IPS DF 6.9 (cell line): Measurements from ENCODE around the gene VAV2.

Experiments
- DNase-seq: peaks from one replicate; pipeline ENCODE4 v3.0.0-alpha.2; 2013; ENCODE audit warnings: low read depth, low spot score
- H3K27ac ChIP-seq: one replicate; pipeline ENCODE4 v1.5.1; 2013; ENCODE audit warnings: low read length, control low read depth
- H3K27me3 ChIP-seq: 2 replicates; pipeline ENCODE4 v1.6.1; 2013; ENCODE audit warnings: mild to moderate bottlenecking, low read length; ENCODE audit not compliant: control insufficient read depth, insufficient read depth
- H3K36me3 ChIP-seq: 2 replicates; pipeline ENCODE4 v1.6.1; 2013; ENCODE audit warnings: low read length; ENCODE audit not compliant: control insufficient read depth, insufficient read depth
- H3K4me1 ChIP-seq: 2 replicates; pipeline ENCODE4 v1.6.1; 2013; ENCODE audit warnings: low read length; ENCODE audit not compliant: control insufficient read depth, insufficient read depth
- H3K4me3 ChIP-seq: 2 replicates; pipeline ENCODE4 v1.5.1; 2013; ENCODE audit warnings: mild to moderate bottlenecking, low read length
- H3K9me3 ChIP-seq: 2 replicates; pipeline ENCODE4 v1.6.1; 2013; ENCODE audit warnings: low read length, inconsistent platforms; ENCODE audit not compliant: control insufficient read depth, insufficient read depth
- WGBS: extraction: QIAGEN DNeasy Blood & Tissue Kit; methylation state at CpG from one replicate; pipeline ENCODE4 v1.1.7; 2013; ENCODE audit warnings: mixed read lengths, missing lambda C conversion rate; ENCODE audit not compliant: insufficient read length, insufficient coverage; 5-methylcytosine and 5-hydroxymethylcytosine counted together

The VAV2 gene

DNA sequence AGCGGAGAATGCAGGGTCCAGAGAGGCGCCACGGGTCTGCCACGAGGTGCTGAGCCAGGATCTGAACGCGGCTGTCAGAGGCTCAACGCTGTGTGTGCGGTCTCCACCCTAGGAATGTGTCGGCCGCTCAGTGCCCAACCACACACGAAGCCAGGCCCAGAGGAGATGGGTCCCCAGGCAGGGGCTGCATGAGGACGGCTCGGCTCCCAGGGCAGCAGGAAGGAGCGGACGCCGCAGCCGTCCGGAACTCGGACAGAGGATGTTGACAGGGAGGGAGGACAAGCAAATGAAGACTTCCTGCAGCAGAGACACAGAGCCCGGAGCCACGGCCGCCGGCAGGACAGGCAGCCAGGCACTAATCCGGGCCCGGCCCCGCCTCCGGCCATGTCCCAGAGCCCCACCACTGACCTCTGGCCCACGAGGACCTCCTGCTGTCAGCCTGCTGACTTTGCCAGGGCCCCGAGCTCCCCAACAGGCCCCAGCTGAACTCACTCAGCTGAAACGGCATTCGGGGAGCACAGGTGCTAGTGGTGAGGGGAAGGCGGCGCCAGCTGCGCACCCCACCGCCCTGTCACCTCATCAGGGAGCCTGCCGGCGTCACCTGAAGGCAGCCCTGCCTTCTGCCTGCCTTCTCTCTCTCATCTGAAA is 12.7 kb downstream of the VAV2 start:
- Histone ChIP-seq H3K4me3 (no peak overlapping the region), H3K27me3 (no peaks in the 10 kb centered on the region), H3K4me1 (peaks cover 2% of the 10 kb centered on the region; the same call in 1 of the 2 replicates), H3K9me3 (no peaks in the 10 kb centered on the region), H3K36me3 (peaks cover 2% of the 10 kb centered on the region; the same call in 1 of the 2 replicates), H3K27ac (no peak overlapping the region)
- DNase-seq: no peak
- WGBS: no CpG with 5 or more reads among the region's 37 CpGs

DNA sequence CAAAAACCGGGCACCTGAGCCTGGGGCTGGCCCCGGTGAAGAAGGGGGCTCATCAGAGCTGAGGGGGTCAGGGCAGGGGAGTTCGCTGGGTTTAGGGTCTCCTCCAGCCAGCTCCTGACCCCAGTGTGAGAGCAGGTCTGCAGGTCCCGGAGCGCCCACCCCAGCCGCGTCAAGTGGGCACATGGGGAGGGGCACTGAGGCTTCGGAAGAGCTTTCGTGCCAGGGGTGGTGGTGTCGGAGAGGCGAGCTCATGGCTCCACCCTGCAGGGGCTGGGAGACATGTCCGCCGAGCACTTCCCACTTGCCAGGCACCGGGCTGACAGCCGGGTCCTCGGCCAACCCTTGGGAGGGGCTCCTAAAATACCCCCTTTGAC is 13.2 kb downstream of the VAV2 start:
- Histone ChIP-seq H3K27ac (no peak overlapping the region), H3K36me3 (peaks cover 2% of the 10 kb centered on the region; the same call in 1 of the 2 replicates), H3K9me3 (no peaks in the 10 kb centered on the region), H3K4me3 (no peak overlapping the region), H3K4me1 (peaks cover 2% of the 10 kb centered on the region; the same call in 1 of the 2 replicates), H3K27me3 (no peaks in the 10 kb centered on the region)
- DNase-seq: no peak
- WGBS: no CpG with 5 or more reads among the region's 16 CpGs

DNA sequence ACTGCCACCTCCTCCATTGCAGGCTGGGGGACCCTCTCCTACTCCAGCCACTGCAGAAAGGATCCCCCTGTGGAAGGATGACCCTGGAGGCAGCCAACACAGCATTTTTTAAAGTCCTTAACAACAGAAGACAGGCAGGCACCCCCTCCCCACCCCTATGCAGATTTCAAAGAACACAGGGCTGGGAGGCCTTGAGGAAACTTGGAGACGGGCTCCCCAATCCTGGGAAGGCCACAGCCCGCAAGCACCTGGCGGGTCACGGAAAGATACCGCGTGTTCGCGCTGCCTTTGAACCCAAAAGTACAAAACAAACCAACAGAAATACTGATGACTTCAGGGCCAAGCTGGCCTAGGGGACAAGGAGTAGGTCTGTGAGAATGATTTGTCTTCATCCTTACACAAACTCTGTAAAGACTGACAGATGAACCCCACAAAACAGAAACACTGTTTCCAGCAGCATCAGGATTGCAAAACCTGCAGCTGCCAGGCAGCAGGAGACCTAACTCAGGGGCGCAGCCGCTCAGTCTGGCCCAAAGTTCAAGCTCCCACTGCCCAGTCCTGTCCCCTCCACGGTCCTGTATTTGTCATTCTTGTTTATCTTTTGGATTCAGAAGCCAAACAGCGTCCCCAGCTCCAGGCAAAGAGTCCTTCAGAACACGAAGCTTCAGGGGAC is 13.8 kb downstream of the VAV2 start:
- Histone ChIP-seq H3K36me3 (peaks cover 2% of the 10 kb centered on the region; the same call in 1 of the 2 replicates), H3K27ac (no peak overlapping the region), H3K27me3 (no peaks in the 10 kb centered on the region), H3K9me3 (no peaks in the 10 kb centered on the region), H3K4me3 (no peak overlapping the region), H3K4me1 (peaks cover 2% of the 10 kb centered on the region; the same call in 1 of the 2 replicates)
- no CpG with 5 or more reads among the region's 13 CpGs for WGBS
- no peak for DNase-seq

DNA sequence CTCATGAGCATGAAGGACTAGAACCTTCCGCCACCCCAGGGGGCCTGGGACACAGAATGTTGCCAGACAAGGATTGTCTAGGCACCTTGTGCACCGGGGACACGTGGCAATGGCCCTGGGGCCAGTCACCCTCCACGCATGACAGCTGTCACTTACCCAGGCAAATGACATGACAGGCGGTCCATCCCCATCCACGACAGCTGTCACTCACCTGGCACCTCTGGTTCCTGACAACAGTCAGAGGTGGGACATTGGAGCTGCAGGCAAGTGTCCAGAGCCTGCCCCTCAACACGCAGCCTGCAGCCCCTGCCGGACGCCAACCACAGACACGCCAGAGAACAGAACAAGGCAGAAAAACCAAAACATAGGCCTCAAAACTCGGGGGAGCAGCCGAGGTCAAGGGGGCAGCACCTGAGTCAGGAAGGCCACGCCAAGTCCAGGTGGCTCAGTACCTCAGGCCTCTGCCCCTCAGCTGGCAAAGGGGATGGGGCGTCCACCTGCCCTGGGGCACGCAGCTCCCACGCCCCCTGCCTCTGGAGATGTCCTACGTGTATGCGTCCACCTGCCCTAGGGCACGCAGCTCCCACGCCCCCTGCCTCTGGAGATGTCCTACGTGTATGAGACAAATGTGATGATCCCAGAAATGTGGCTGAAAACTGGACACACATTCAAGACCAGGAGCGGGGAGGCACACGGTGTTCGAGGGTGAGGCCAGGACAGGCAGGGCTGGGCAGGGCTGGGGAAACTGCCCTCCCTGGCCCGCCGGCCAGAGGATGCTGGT is 14.5 kb downstream of the VAV2 start:
- Histone ChIP-seq H3K27me3 (no peaks in the 10 kb centered on the region), H3K27ac (no peak overlapping the region), H3K4me3 (no peak overlapping the region), H3K4me1 (peaks cover 2% of the 10 kb centered on the region; the same call in 1 of the 2 replicates), H3K9me3 (no peaks in the 10 kb centered on the region), H3K36me3 (peaks cover 2% of the 10 kb centered on the region; the same call in 1 of the 2 replicates)
- no CpG with 5 or more reads among the region's 26 CpGs for whole genome bisulfite sequencing
- no peak for DNase-seq

DNA sequence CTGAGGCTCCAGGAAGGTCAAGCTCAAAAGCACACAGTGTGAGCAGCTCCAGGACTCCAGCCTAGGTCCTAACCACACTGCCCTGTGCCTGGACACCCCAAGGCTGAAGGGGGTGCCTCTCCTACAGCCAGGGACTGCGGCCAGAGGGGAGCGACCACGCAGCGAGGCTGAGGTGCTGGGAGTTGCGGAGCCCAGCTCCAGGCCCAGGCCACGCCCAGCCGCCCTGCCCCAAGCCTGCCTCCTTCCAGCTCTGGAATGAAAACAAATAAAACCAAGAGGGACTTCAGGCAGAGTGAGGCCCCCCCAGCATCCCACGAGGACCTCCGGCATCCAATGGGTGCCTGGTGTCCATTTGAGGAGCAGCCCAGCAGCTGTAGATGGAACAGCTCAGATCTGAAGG is 15.2 kb downstream of the VAV2 start:
- peaks cover 2% of the 10 kb centered on the region; the same call in 1 of the 2 replicates for H3K36me3 ChIP-seq
- no peak overlapping the region for H3K27ac ChIP-seq
- no peak for DNase-seq
- H3K4me3 ChIP-seq: no peak overlapping the region
- no CpG with 5 or more reads among the region's 9 CpGs for WGBS
- H3K4me1 ChIP-seq: peaks cover 2% of the 10 kb centered on the region; the same call in 1 of the 2 replicates
- H3K27me3 ChIP-seq: no peaks in the 10 kb centered on the region
- H3K9me3 ChIP-seq: no peaks in the 10 kb centered on the region

DNA sequence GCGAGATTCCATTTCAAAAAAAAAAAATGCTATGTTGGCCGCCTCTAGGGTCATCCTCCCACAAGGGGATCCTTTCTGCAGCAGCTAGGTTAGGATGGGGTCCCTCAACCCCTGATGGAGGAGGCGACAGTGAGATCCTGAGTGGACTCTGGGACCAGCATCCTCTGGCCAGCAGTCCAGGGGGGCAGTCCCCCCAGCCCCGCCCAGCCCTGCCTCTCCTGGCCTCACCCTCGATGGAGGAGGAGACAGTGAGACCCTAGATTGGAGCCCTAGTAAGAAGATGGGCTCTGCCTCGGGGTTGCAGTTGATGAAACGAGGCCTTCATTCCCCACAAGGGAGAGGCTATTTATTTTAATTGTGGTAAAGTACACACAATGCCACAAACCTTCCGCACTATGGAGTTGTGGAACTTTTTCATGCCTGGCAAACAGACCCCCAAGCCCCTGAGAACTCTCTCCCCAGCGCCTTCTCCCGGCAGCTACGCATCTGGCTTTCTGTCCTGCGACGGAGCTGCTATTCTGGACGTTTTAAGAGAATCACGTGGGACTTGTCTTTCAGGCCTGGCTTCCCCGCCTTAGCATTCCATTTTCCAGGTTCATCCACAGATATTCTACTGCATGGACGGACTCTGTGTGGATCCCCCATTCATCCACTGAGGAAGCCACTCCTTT is 15.8 kb downstream of the VAV2 start:
- DNase-seq: no peak
- peaks cover 2% of the 10 kb centered on the region; the same call in 1 of the 2 replicates for H3K4me1 ChIP-seq
- no peak overlapping the region for H3K4me3 ChIP-seq
- H3K27ac ChIP-seq: no peak overlapping the region
- H3K27me3 ChIP-seq: no peaks in the 10 kb centered on the region
- H3K36me3 ChIP-seq: peaks cover 2% of the 10 kb centered on the region; the same call in 1 of the 2 replicates
- no CpG with 5 or more reads among the region's 17 CpGs for WGBS
- no peaks in the 10 kb centered on the region for H3K9me3 ChIP-seq

DNA sequence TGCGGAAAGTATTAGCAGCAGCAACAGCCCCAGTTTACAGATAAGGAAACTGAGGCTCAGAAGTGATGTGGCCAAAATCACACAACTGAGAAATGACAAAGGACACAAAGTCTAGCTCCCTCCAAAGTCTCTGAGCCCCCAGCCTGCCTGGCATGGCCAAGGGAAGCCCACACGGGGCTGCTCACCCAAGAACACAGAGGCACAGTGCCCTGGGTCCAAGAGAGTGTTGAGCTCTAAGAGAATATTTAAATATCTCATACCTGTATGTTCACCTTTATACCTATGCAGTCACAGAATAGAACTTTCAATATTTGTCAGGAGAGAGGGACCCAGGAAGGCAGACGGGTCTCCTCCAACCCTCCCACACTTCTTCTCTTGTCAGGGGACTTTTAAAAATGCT is 16.6 kb downstream of the VAV2 start:
- H3K4me3 ChIP-seq: no peak overlapping the region

DNA sequence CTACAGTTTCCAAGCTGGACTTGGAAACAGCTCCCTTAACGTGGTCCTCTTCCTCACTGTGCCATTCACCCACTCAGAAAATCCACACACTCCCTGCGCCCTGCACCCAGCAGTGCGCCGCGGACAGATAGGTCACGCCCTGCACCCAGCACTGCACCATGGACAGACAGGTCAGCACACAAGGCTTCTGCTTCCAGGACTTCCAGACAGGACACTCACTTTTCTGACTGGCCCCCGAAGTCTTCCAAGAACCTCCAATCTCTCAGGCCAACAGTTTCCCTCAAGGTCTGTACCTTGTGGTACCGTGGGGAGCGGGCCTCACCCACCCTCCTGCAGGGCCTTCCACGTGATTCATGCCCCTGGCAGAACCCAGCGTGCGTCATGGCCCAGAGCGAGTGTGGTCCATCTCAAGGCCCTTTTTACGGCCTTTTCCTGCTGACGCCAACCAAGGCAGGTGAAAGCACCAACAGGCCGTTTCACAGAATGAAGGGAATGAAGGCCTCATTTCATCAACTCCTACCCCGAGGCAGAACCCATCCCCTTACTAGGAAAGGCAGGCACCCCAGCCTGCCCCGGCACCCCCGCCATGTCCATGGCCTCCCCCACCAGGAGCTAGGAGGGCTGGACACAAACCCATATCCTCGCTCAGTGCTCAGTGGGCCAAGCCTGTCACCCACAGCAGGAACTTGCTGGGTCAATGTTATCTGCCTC is 17.3 kb downstream of the VAV2 start:
- Histone ChIP-seq H3K36me3 (peaks cover 2% of the 10 kb centered on the region; the same call in 1 of the 2 replicates), H3K4me3 (no peak overlapping the region), H3K27ac (no peak overlapping the region), H3K27me3 (no peaks in the 10 kb centered on the region), H3K9me3 (no peaks in the 10 kb centered on the region), H3K4me1 (peaks cover 7% of the 10 kb centered on the region; the same call in 1 of the 2 replicates)
- WGBS: no CpG with 5 or more reads among the region's 20 CpGs
- DNase-seq: no peak

More for the DNA sequence above, 16.6 kb downstream of the VAV2 start:
- no CpG with 5 or more reads among the region's 3 CpGs for WGBS
- Histone ChIP-seq H3K4me1 (peaks cover 6% of the 10 kb centered on the region; the same call in 1 of the 2 replicates), H3K27me3 (no peaks in the 10 kb centered on the region), H3K36me3 (peaks cover 2% of the 10 kb centered on the region; the same call in 1 of the 2 replicates), H3K9me3 (no peaks in the 10 kb centered on the region), H3K27ac (no peak overlapping the region)
- no peak for DNase-seq

DNA sequence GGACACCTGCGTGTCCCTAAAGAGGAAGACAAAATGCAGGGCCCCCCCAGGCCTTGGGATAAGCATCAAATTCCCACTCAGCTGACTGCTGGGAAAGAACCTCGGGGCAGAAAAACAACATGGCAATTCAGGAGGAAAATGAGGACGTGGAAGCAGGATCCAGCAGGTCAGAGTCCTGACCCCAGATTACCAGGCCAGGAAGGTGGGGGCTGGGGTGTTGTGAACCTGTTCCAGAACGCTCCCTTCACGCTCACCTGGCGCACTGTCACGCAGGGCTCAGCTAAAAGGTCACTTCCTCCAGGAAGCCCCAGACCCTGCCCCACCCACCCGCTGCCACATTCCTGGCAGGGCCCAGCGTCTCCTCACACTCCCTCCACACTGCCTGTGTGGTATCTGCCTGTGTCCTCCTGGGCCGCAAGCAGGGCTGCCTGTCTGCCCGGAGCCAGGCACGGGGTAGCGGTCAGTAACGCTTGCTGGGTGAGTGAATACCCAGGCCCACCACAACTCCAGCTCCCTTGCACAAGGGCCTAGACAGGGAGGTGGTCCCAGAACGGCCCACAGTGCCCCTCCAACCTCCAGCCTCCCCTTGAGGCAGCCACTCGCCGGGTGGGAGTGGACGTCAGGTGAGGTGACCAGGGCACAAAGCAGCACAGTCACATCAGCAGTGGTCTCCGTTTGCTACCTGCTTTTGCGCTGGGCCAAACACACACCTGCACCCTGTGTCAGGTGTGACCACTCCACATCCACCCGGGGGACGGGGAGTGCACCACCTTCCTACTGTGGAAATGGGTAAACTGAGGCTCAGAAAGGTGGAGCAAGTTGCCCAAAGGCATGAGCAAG is 18.1 kb downstream of the VAV2 start:
- no CpG with 5 or more reads among the region's 22 CpGs for WGBS
- no peak for DNase-seq
- Histone ChIP-seq H3K27me3 (no peaks in the 10 kb centered on the region), H3K4me3 (no peak overlapping the region), H3K4me1 (peaks cover 7% of the 10 kb centered on the region; the same call in 1 of the 2 replicates), H3K36me3 (peaks cover 2% of the 10 kb centered on the region; the same call in 1 of the 2 replicates), H3K27ac (no peak overlapping the region), H3K9me3 (no peaks in the 10 kb centered on the region)
